Prostate gland (tissue), 2 donors: Measurements from ENCODE around the gene MUC20. TPM values are rescaled to one million over a fixed set of nuclear protein-coding genes. Genes with fewer than 3 reads are reported as not detected.
"Not testable (repeated sequence)": the region's sequence is repeated elsewhere in the genome, so short reads cannot be mapped to it uniquely, and the experiment has no call there.

ENCODE experiments used
- DNase-seq: peaks from one replicate; pipeline ENCODE4 v3.0.0-alpha.2; 2019; ENCODE audit warnings: low spot score
- H3K27ac ChIP-seq, 2 donors: fragments of 200-600 bp; sonication (generic); 2 replicates each; pipeline ENCODE4 v1.5.1; 2017 to 2019
- H3K27me3 ChIP-seq: fragments of 200-600 bp; sonication (generic); replicated peaks from 2 replicates; pipeline ENCODE4 v1.5.1; 2019; ENCODE audit not compliant: insufficient read depth
- H3K36me3 ChIP-seq, 2 donors: fragments of 200-600 bp; sonication (generic); 1 replicate in 1 of 2; 2 replicates in 1 of 2; pipeline versions ENCODE4 v1.5.1 to v1.8.1; 2017 to 2019
- H3K4me1 ChIP-seq: fragments of 200-600 bp; sonication (generic); replicated peaks from 2 replicates; pipeline ENCODE4 v1.5.1; 2019
- H3K4me3 ChIP-seq, 2 donors: fragments of 200-600 bp; sonication (generic); 2 replicates each; pipeline ENCODE4 v1.5.1; 2017 to 2019
- H3K9me3 ChIP-seq: fragments of 200-600 bp; sonication (generic); 2 replicates; pipeline ENCODE4 v1.5.1; 2017
- POLR2A ChIP-seq: fragments of 450-650 bp; IDR thresholded peaks from one replicate; pipeline ENCODE4 v1.6.1; 2016; ENCODE audit warnings: antibody characterized with exemption, mild to moderate bottlenecking
- POLR2AphosphoS5 ChIP-seq: sonication (generic); formaldehyde crosslinking; IDR thresholded peaks from one replicate; pipeline ENCODE4 v1.6.1; 2017; ENCODE audit warnings: antibody characterized with exemption
- WGBS: methylation state at CpG from one replicate; pipeline ENCODE4 v1.1.5; 2018; 5-methylcytosine and 5-hydroxymethylcytosine counted together
- intact Hi-C: fragments of 100-400 bp; cut with DNase I; formaldehyde crosslinking; loops from one replicate; pipeline ENCODE4 v1.14.2; 2022
- total RNA-seq, 2 donors: library from RNA; depleted of rRNA; stranded (reverse); fragments of >200 nt; gene quantifications; one replicate each; pipeline ENCODE4 v1.1.0, GENCODE V29; 2016
- TF ChIP-seq, protein P1 (sequence below), 4 experiments: fragments of 200-600 bp in 2 of 4; fragments of 450-650 bp in 2 of 4; sonication (generic) in 2 of 4; IDR thresholded peaks; 1 replicate in 3 of 4; 2 replicates in 1 of 4; pipeline ENCODE4 v1.5.1; 2016 to 2019; ENCODE audit warnings: antibody characterized with exemption in 4 of 4, mild to moderate bottlenecking in 2 of 4, moderate library complexity in 2 of 4

MUC20 gene
- total RNA-seq, 2 donors from 2014 or later, result 17.9 to 49.0 TPM

DNA sequence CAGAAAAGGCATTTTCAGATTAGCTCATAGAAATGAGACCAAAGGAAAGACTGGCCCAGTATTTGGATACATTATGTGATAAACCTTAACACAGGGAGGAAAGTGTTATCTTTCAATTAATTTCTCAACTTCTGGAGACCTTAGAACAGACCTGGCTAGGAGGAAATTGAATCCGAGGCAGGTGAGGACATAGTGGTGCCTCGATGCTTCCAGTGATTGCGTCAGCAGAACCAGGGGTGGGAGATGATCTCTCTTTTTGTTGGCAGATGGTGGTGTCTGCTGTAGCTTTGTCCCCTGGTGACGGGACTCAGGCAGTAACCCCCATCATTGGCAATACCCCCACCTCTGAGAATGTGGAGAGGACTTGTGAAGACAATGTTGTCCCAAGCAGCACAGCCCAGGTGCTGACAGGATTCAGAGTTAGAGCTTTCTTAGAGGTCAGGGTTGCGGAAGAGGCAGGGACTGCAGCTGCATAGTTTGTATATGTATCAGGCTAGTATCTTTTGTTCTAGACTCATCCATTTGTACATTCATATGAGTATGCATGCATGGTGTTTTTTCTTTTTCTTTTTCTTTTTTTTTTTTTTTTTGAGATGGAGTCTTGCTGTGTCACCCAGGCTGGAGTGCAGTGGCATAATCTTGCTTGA, 27.9 kb upstream of the MUC20 start:
- TF ChIP-seq POLR2AphosphoS5, result no peak
- TF ChIP-seq, protein P1, sequence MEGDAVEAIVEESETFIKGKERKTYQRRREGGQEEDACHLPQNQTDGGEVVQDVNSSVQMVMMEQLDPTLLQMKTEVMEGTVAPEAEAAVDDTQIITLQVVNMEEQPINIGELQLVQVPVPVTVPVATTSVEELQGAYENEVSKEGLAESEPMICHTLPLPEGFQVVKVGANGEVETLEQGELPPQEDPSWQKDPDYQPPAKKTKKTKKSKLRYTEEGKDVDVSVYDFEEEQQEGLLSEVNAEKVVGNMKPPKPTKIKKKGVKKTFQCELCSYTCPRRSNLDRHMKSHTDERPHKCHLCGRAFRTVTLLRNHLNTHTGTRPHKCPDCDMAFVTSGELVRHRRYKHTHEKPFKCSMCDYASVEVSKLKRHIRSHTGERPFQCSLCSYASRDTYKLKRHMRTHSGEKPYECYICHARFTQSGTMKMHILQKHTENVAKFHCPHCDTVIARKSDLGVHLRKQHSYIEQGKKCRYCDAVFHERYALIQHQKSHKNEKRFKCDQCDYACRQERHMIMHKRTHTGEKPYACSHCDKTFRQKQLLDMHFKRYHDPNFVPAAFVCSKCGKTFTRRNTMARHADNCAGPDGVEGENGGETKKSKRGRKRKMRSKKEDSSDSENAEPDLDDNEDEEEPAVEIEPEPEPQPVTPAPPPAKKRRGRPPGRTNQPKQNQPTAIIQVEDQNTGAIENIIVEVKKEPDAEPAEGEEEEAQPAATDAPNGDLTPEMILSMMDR (IDR thresholded peaks at IDR 0.05), result no peak
- no peak for TF ChIP-seq POLR2A
- H3K4me3 ChIP-seq, result no peak overlapping the region
- H3K27ac ChIP-seq, result no peak overlapping the region
- no peaks in the 10 kb centered on the region for H3K9me3 ChIP-seq
- H3K27me3 ChIP-seq, result no peaks in the 10 kb centered on the region
- no peak for DNase-seq
- H3K4me1 ChIP-seq, result peaks cover 4% of the 10 kb centered on the region
- 90% methylated on average over 5 of the region's 5 CpGs for WGBS
- intact Hi-C loops, result no loop called here
- H3K36me3 ChIP-seq, result no peaks in the 10 kb centered on the region

DNA sequence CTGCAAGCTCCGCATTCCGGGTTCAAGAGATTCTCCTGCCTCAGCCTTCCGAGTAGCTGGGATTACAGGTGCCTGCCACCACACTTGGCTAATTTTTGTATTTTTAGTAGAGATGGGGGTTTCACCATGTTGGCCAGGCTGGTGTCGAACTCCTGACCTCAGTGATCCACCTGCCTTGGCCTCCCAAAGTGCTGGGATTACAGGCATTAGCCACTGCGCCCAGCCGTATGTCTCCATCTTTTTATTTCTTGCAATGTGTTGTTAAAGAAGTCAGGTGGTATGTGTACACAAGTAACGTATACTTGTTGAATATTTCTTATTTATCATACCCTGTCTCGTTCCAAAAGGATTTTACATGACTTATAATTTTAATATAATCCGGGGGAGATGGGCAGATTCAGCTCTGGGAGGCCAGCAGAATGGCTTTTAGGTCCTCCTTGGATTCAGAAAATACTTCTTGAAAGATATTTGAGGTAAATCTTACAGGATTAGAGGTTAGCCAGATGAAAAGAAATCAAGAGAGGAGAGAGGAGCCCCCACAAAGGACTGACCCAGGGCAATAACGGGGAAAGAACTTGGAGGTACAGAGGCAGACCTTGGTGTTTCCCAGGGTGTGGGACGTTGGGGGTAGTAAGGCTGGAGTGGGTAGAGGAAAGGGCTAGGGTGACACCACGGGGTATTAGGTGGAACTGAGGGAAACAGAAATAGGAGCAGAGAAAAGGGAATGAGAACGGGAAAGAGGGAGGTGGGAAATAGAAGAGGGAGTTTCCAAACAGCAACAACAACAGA, 27.2 kb upstream of the MUC20 start:
- H3K4me1 ChIP-seq, result peaks cover 4% of the 10 kb centered on the region
- H3K9me3 ChIP-seq, result no peaks in the 10 kb centered on the region
- H3K27me3 ChIP-seq, result no peaks in the 10 kb centered on the region
- H3K36me3 ChIP-seq, result no peaks in the 10 kb centered on the region
- TF ChIP-seq POLR2A (no peak), POLR2AphosphoS5 (no peak)
- TF ChIP-seq, protein P1 (IDR thresholded peaks at IDR 0.05), result no peak
- intact Hi-C loops, result no loop called here
- no peak overlapping the region for H3K27ac ChIP-seq
- WGBS, result 85% methylated on average over 13 of the region's 13 CpGs
- no peak for DNase-seq
- no peak overlapping the region for H3K4me3 ChIP-seq

DNA sequence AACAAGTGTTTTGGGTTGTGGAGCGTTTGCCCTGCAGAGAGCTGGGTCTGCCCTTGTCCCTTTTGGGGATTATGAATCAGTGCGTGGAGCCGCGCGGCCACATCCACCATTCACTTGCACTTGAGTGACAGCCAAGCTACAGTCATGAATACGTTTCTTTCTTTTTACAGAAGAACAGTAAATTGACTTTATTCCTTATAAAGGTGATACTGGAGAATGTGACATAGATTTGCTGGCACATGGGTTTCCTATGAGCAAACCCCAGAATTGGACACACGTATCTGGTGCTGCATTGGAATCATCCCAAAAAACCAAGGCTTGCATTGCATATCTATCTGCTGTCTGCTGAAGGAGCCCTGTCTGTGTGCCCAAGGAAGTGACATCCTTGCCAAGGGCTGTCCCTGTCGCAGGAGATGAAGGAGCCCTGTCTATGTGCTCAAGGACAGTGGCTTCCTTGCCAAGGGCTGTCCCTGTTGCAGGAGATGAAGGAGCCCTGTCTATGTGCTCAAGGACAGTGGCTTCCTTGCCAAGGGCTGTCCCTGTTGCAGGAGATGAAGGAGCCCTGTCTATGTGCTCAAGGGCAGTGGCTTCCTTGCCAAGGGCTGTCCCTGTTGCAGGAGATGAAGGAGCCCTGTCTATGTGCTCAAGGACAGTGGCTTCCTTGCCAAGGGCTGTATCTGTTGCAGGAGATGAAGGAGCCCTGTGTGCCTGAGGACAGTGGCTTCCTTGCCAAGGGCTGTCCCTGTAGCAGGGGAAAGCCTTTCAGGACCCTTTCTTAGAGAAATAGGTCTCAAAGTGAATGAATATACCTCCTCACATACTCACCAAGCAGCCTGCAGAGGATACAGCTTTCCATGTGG, 26.3 kb upstream of the MUC20 start:
- H3K36me3 ChIP-seq, H3K4me3 ChIP-seq, H3K9me3 ChIP-seq, DNase-seq, H3K4me1 ChIP-seq, H3K27me3 ChIP-seq, intact Hi-C loops, H3K27ac ChIP-seq: not testable (repeated sequence)
- WGBS, result 72% methylated on average over 8 of the region's 8 CpGs

DNA sequence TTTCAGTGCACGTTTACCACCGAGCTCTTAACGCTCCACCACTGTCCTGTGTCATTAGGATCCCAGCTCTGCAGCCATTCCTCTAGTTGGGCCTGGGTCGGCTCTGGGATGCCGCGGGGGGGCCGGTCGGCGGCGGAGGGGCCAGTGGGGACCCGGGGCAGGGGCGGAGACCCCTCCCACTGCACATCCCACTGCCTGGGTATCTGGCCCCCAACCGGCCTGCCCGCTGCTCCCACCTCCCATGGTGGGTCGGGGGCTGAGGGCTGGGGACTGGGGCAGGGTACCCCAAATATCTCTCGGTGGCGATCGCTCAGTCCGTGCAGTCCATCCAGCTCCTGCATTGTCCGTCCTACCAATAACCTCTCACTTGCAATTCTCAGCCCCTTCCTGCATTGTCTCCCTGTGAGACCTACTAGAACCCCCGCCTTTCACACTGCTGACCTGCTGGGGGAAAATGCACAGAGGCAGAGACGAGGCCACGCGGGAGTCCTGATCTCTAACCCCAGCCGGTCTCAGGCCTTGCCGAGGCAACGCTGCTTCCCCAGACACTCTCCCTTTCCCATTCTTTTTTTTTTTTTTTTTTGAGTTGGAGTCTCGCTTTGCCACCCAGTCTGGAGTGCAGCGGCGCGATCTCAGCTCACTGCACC, 24.0 kb upstream of the MUC20 start:
- no peaks in the 10 kb centered on the region for H3K27me3 ChIP-seq
- 90% methylated on average over 31 of the region's 31 CpGs for WGBS
- no peak for TF ChIP-seq POLR2AphosphoS5
- no peak for TF ChIP-seq POLR2A
- TF ChIP-seq, protein P1 (IDR thresholded peaks at IDR 0.05), result no peak
- no peaks in the 10 kb centered on the region for H3K36me3 ChIP-seq
- peaks cover 4% of the 10 kb centered on the region for H3K4me1 ChIP-seq
- no peak overlapping the region for H3K4me3 ChIP-seq
- intact Hi-C loops, result no loop called here
- H3K9me3 ChIP-seq, result no peaks in the 10 kb centered on the region
- no peak for DNase-seq
- no peak overlapping the region for H3K27ac ChIP-seq
